ENCODE results near the gene NOX3.
"Not testable (repeated sequence)": the region's sequence is repeated elsewhere in the genome, so short reads cannot be mapped to it uniquely, and the experiment has no call there.

The NOX3 gene

DNA sequence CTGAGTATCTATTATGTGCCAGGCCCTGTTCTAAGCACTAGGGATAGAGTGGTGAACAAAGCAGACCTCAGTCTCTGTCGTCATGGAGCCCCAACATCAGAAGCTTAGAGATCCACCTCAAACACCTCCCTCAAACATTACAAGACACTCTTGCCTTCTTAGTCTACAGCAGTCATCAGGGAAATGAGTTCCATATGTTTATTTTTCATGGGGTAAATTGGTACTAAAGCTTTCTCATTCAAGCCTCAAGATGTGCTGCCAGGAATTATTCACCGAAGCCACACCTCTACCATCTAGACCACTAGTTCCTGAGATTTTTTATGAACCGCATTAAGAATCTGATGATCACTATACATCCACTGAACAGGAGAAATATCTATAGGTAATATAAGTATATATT is 82.4 kb downstream of the NOX3 start:
- DNase-seq (ENCODE audit: low read depth in 1 of 2, low spot score in 1 of 2), result no peak

DNA sequence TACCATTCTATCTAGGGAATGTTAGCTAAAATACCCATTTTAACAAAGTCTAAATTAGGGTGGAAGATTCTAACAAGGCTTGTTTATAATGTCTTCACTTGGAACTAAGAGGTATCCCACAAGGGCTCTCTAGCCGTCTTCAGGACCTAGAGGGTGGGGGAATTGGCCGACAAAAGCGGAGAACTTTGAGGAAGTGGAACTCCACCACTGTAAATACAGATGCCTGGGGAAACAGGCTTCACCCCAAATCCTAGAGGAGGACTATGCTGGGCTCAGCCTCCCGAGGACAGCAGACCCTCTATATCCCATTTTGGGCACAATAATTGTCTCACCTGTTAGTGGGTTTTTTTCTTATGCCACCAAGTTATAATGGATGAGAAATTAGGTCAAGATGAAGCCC is 83.4 kb downstream of the NOX3 start:
- no peak for DNase-seq (ENCODE audit: low read depth in 1 of 2, low spot score in 1 of 2)

DNA sequence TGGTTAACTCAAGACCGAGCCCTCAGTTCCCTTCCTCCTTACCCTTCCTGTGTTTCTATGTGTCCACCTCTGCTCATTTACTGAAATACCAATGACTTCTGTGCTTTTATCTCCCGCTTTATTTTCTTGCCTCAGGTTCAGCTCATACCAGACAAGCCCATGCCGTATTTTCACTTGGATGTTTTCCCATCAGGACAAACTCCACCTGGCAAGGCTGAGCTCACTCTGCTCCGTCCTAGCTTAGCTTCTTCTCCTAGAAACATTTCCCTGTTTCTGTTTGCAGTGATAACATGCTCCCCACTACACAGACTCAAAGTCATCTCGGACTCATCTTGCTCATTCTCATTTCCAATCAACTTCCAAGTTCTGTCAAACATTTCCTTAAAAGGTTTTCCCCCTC is 84.4 kb downstream of the NOX3 start:
- DNase-seq (ENCODE audit: low read depth in 1 of 2, low spot score in 1 of 2), result no peak

DNA sequence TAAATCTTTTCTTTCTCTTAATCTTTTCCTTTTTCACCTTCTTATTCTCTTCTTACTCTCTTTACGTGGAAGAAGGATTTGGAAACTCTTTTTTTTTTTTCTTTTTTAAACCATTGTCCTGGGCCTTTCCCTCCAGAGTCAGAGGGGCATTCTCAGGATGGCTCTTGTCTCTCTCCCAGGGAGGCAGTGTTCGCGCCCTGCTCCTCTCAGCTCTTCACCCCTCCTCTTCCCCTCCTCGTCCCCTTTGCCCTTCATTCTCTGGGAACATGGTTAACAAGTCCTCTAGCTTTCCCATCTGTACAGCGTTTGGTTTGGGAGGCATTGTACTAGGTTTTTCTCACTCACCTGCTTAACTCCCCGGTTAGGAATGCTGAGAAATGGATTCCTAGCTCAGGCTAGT is 89.3 kb downstream of the NOX3 start:
- DNase-seq (ENCODE audit: low read depth in 1 of 2, low spot score in 1 of 2), result no peak

DNA sequence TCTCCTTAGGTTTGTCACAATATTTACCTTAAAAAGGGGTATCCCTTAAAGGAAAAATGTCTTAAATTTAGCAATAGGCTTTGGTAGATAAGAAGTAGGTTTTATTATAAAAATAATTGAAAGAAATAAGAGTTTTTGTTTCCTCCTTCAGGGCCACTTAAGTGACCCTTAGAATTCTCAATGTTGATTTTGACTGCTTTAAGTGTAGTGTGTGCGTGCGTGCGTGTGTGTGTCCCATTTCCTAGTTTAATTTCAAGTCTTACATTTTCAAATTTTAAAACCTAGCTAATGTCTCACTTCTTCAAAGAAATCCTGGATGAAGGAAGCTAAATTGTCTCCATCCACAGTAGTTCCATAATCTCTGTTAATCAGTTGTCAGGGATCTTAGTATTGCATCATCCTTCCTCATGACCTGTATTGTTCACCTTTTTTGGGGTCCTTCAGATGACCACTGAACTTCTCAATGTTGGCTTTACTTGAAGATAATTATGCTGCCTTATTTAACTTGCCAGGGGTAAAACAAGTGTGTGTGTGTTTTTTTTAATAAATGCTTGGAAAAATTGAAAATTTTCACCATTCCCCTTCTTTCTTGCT is 90.7 kb downstream of the NOX3 start:
- DNase-seq (ENCODE audit: low read depth in 1 of 2, low spot score in 1 of 2), result no peak

DNA sequence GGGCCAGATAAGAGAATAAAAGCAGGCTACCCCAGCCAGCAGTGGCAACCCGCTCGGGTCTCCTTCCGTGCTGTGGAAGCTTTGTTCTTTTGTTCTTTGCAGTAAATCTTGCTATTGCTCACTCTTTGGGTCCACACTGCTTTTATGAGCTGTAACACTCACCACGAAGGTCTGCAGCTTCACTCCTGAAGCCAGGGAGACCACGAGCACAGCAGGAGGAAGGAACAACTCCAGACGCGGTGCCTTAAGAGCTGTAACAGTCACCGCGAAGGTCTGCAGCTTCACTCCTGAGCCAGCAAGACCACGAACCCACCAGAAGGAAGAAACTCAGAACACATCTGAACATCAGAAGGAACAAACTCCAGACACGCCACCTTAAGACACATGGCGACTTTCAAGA is 91.6 kb downstream of the NOX3 start:
- DNase-seq (ENCODE audit: low read depth in 1 of 2, low spot score in 1 of 2), result not testable (repeated sequence)

DNA sequence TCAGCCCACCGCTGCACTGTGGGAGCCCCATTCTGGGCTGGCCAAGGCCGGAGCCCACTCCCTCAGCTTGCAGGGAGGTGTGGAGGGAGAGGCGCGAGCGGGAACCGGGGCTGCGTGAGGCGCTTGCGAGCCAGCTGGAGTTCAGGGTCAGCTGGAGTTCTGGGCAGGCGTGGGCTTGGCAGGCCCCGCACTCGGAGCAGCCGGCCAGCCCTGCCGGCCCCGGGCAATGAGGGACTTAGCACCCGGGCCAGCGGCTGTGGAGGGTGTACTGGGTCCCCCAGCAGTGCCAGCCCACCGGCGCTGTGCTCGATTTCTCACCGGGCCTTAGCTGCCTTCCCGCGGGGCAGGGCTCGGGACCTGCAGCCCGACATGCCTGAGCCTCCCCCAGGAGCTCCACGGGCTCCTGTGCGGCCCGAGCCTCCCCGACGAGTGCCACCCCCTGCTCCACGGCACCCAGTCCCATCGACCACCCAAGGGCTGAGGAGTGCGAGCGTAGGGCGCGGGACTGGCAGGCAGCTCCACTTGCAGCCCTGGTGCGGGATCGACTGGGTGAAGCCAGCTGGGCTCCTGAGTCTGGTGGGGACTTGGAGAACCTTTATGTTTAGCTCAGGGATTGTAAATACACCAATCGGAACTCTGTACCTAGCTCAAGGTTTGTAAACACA is 92.5 kb downstream of the NOX3 start:
- not testable (repeated sequence) for DNase-seq (ENCODE audit: low read depth in 1 of 2, low spot score in 1 of 2)

DNA sequence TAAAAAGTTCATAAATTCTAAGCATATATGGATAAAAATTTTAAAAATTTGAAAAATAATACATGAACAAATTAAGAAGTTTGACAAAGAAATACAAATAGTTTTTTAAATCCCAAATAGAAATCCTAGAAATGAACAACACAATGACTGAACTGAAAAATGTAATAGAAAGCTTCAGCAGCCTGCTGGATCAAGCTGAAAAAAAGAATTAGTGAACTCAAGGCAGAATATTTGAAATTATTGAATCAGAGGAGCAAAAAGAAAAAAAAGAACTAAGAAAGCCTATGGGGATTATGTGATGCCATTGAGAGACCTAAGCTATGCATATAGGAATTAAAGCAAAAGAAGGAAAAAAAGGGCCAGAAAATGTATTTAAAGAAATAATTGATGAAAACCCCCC is 101.5 kb downstream of the NOX3 start:
- DNase-seq (ENCODE audit: low read depth in 1 of 2, low spot score in 1 of 2), result no peak

DNA sequence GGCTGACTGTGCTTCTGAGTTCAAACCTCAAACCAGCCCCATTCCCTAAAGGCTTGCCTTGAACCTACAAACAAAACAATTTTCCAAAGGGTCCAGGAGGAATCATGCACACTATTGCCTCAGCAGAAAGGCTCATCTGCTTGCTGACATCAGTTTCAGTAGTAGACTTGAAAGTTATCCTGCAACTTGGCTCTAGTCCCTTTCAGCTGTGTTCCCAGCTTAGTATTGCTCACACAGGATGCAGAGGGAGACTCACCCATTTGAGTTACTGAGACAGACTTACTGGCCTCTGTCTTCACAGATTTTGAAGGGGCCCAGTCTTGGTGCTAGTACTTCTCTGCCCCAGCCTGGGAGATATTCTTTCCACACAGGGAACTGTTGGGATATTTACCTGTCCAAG is 102.8 kb downstream of the NOX3 start:
- no peak for DNase-seq (ENCODE audit: low read depth in 1 of 2, low spot score in 1 of 2)

DNA sequence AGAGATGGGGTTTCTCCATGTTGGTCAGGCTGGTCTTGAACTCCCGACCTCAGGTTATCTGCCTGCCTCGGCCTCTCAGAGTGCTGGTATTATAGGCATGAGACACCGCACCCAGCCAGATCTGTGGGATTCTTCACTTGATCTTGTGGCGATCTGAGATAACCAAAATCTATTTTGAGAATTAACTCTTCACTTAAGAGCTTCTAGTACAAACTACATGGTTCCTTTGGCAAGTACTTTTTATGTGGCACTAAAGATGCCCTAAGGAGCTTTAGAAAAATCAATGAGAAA is 103.6 kb downstream of the NOX3 start:
- DNase-seq (ENCODE audit: low read depth in 1 of 2, low spot score in 1 of 2), result no peak

DNA sequence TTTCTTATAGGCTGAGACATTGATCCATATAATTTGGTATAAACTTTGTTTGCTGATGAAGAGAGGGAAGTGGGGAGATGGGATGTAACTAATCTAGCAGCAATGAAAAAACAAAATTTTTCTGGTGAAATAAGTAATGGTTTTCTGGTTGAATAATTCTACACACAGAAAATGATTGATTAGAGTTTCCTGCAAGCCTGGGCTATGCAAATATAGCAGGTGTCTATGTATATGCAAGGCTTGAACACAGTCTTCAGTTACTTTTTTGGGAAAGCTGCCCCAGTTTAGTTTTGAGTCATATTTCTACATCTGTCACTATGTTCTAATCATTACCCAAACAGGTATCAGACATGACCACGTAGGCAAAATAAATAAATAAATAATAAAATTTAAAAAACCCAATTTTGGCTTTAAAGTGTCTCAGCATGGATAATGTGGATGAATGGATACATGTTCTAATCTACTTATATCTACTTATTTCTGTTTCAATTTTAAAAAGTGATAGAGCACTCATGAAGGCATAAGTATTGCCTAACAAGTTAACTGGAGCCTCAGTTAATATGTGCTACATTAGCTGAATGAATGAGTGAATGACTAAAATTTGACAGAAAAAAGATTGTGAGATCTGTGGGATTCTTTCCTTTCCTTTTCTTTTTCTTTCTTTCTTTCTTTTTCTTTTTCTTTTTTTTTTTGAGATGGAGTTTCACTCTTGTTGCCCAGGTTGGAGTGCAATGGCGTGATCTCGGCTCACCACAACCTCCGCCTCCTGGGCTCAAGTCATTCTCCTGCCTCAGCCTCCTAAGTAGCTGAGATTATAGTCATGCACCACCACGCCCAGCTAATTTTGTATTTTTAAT is 104.1 kb downstream of the NOX3 start:
- no peak for DNase-seq (ENCODE audit: low read depth in 1 of 2, low spot score in 1 of 2)

DNA sequence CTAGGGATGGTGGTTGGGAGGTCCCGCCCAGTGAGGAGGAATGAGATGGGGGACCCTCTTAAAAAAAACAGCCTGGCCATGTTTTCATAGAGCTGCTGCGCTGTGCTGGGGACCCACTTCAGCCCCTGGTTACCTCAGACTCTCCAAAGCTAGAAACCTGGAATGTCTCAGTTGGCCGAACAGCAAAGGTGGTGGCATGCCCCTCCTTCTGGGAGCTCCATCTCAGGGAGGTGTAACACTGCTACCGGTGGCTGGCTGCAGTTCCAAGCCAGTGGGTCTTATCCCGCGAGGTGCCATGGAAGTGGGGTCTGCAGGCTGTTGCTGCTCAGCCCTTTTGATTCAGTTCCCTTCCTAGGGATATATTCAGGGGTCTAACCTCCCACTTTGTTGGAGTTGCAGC is 105.7 kb downstream of the NOX3 start:
- no peak for DNase-seq (ENCODE audit: low read depth in 1 of 2, low spot score in 1 of 2)

DNA sequence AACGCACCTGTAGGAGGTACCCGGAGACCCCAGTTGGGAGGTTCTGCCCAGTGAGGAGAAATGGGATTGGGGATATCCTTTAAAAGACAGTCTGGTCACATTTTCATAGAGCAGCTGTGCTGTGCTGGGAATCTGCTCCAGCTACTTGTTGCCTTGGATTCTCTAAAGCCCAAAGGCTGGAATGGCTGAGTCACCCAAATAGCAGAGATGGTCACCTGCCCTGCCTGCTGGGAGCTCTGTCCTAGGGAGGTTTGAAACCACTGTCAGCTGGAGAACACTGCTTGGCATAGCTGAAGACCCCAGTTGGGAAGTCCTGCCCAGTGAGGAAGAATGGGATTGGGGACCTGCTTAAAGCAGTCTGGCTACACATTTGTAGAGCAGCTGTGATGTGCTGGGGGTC is 106.5 kb downstream of the NOX3 start:
- DNase-seq (ENCODE audit: low read depth in 1 of 2, low spot score in 1 of 2), result no peak

DNA sequence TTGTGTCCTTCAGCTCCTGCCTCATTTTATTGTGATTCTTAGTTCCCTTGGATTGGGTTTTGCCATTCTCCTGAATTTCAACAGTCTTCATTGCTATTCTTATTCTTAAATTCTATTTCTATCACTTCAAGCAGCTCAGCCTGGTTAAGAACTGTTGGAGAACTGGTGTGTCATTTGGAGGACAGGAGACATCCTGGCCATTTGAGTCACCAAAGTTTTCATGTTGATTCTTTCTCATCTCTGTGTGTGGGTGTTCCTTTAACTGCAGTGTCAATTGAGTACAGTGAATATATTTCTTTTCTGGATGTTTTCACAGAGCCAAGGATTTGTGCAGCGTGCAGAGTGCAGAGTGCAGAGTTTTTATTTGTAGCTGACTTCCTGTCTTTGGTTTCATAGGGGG is 107.8 kb downstream of the NOX3 start:
- DNase-seq (ENCODE audit: low read depth in 1 of 2, low spot score in 1 of 2), result no peak

DNA sequence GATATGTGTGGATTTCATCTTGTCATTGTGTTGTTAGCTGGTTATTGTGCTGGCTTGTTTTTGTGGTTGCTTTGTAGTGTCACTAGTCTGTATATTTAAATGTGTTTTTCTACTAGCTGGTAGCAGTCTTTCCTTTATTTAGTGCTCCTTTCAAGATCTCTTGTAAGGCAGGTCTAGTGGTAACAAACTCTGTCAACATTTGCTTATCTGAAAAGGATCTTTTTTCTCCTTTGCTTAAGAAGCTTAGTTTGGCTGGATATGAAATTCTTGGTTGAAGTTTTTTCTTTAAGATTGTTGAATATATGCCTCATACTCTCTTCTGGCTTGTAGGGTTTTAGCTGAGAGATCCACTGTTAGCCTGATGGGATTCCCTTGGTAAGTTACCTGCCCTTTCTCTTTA is 108.7 kb downstream of the NOX3 start:
- DNase-seq (ENCODE audit: low read depth in 1 of 2, low spot score in 1 of 2), result no peak

Measured in stimulated activated CD4-positive, alpha-beta T cell treated with anti-CD3 and anti-CD28 coated beads, Interleukin-15, amount 100 ng/mL, for 1 hour (primary cell).